Endothelial cell of umbilical vein (primary cell): ENCODE results near the gene CHRM1. TPM values are rescaled to one million over a fixed set of nuclear protein-coding genes. Genes with fewer than 3 reads are reported as not detected.

Experiments used
- BruUV-seq: library from RNA; stranded (reverse); fragments of 400-500 nt; replicated peaks from 2 replicates; lab custom pipeline; 2021; lab: Mats Ljungman, UMichigan
- CTCF ChIA-PET: fragments of 300-600, 350-600 bp; sonication (Branson Sonifier 250); formaldehyde crosslinking; loops from one replicate; lab custom pipeline; 2021; ENCODE audit warnings: antibody characterized with exemption, inconsistent platforms; lab: Charles Lee
- POLR2A ChIA-PET: fragments of 300-600, 350-600 bp; sonication (Branson Sonifier 250); formaldehyde crosslinking; loops from one replicate; lab custom pipeline; 2021; ENCODE audit warnings: antibody characterized with exemption, inconsistent platforms; lab: Charles Lee
- DNase-seq: peaks from one replicate; pipeline ENCODE4 v3.0.0-alpha.2; 2011; ENCODE audit warnings: low read depth, low spot score
- FAIRE-seq: peaks from 2 replicates; lab custom pipeline; 2011; peaks lifted over from hg19 to GRCh38; lab: Jason Lieb, UNC
- H2AFZ ChIP-seq: 2 replicates; pipeline ENCODE4 v1.6.0; 2012; ENCODE audit warnings: low read depth, low read length, control low read depth, inconsistent platforms
- H3K27ac ChIP-seq: 2 replicates; pipeline ENCODE4 v1.5.1; 2011; ENCODE audit warnings: low read depth, mild to moderate bottlenecking, control low read depth, low read length, moderate library complexity; ENCODE audit not compliant: insufficient read depth
- H3K27me3 ChIP-seq, 2 experiments: 2 replicates each; pipeline versions ENCODE4 v1.6.0 to v1.6.1; 2011; ENCODE audit warnings: low read length in 2 of 2, mixed read lengths in 1 of 2; ENCODE audit not compliant: control insufficient read depth in 2 of 2, insufficient read depth in 2 of 2
- H3K36me3 ChIP-seq, 2 experiments: 2 replicates in 1 of 2; 3 replicates in 1 of 2; pipeline ENCODE4 v1.5.1; 2011; ENCODE audit warnings: low read length in 2 of 2, mild to moderate bottlenecking in 1 of 2, moderate library complexity in 1 of 2; ENCODE audit not compliant: control insufficient read depth in 2 of 2, insufficient read depth in 2 of 2; ENCODE audit errors: extremely low read depth in 1 of 2
- H3K4me1 ChIP-seq: 3 replicates; pipeline ENCODE4 v1.5.1; 2011; ENCODE audit warnings: mild to moderate bottlenecking, low read length; ENCODE audit not compliant: control insufficient read depth, insufficient read depth; ENCODE audit errors: extremely low read depth
- H3K4me2 ChIP-seq: 2 replicates; pipeline ENCODE4 v1.6.1; 2011; ENCODE audit warnings: low read length, control low read depth, mixed read lengths; ENCODE audit not compliant: insufficient read depth
- H3K4me3 ChIP-seq, 3 experiments: fragments of 200-600 bp in 1 of 3; sonication (generic), shearing (Covaris generic) in 1 of 3; replicated peaks in 1 of 3; 2 replicates each; pipeline ENCODE4 v1.5.1; 2011 to 2016; ENCODE audit warnings: control low read depth in 3 of 3, low read length in 3 of 3, mild to moderate bottlenecking in 2 of 3, inconsistent platforms in 1 of 3, low read depth in 1 of 3, moderate library complexity in 1 of 3; ENCODE audit not compliant: insufficient read depth in 1 of 3
- H3K79me2 ChIP-seq: 2 replicates; pipeline ENCODE4 v1.6.0; 2012; ENCODE audit warnings: low read length, inconsistent platforms; ENCODE audit not compliant: control insufficient read depth, insufficient read depth
- H3K9ac ChIP-seq: replicated peaks from 2 replicates; pipeline ENCODE3; 2011; ENCODE audit warnings: low read length, control low read depth; ENCODE audit not compliant: insufficient read depth; ENCODE audit errors: extremely low read depth
- H3K9me1 ChIP-seq: replicated peaks from 3 replicates; pipeline ENCODE4 v1.6.0; 2011; ENCODE audit warnings: mild to moderate bottlenecking, low read length; ENCODE audit not compliant: control insufficient read depth, insufficient read depth; ENCODE audit errors: extremely low read depth
- H3K9me3 ChIP-seq: replicated peaks from 2 replicates; pipeline ENCODE4 v1.5.1; 2012; ENCODE audit warnings: low read length, inconsistent platforms; ENCODE audit not compliant: control insufficient read depth, insufficient read depth
- H4K20me1 ChIP-seq: replicated peaks from 2 replicates; pipeline ENCODE3; 2011; ENCODE audit warnings: mild to moderate bottlenecking, low read length; ENCODE audit not compliant: control insufficient read depth, insufficient read depth; ENCODE audit errors: extremely low read depth
- CTCF ChIP-seq, 2 donors: IDR thresholded peaks; 1 replicate in 1 of 2; 2 replicates in 1 of 2; pipeline ENCODE4 v1.5.1; 2011; ENCODE audit warnings: low read length in 2 of 2, mild to moderate bottlenecking in 2 of 2, moderate library complexity in 2 of 2, control low read depth in 1 of 2, inconsistent platforms in 1 of 2, low read depth in 1 of 2; ENCODE audit not compliant: insufficient read depth in 1 of 2; ENCODE audit errors: extremely low read depth in 1 of 2
- EZH2 ChIP-seq: IDR thresholded peaks from 2 replicates; pipeline ENCODE4 v1.6.1; 2012; ENCODE audit warnings: borderline replicate concordance, low read depth, mild to moderate bottlenecking, moderate library complexity, low read length, inconsistent platforms; ENCODE audit not compliant: severe bottlenecking
- FOS ChIP-seq: IDR thresholded peaks from 2 replicates; pipeline ENCODE4 v1.6.1; 2011; ENCODE audit warnings: mild to moderate bottlenecking, low read length, moderate library complexity, borderline replicate concordance; ENCODE audit not compliant: insufficient read depth
- MAX ChIP-seq: IDR thresholded peaks from 2 replicates; pipeline ENCODE4 v1.6.1; 2011; ENCODE audit not compliant: insufficient read depth, insufficient read length
- dilution Hi-C: fragments of 300-500 bp; cut with MboI; formaldehyde crosslinking; loops from one replicate; pipeline ENCODE4 v1.15.0; 2019; ENCODE audit warnings: low sequenced_read_pairs; ENCODE audit not compliant: extremely low pct_ligation_motif_present
- intact Hi-C: fragments of 100-400 bp; cut with micrococcal nuclease; formaldehyde crosslinking; loops from one replicate; pipeline ENCODE4 v1.10.0; 2022
- polyA plus RNA-seq, 4 experiments: library from polyadenylated mRNA; depleted of rRNA in 3 of 4; stranded (reverse) in 3 of 4; unstranded in 1 of 4; fragments of >200 nt; gene quantifications; 2 replicates each; pipeline versions ENCODE4 v1.2.1 to v1.2.3, GENCODE V29; 2011 to 2012; ENCODE audit warnings: missing spikeins in 1 of 4
- total RNA-seq: library from RNA; stranded (reverse); gene quantifications from 2 replicates; pipeline ENCODE4 v1.2.3, GENCODE V29; 2021

CHRM1 gene
- total and polyA plus RNA-seq, 2 donors (not counting 3 experiments of a cell fraction or from before 2014, with no cell fraction given), result not detected

- TF ChIP-seq EZH2 (no peak), MAX (no peak), CTCF (IDR thresholded peaks at IDR 0.05; ENCODE audit: extremely low read depth in 1 of 2, insufficient read depth in 1 of 2, low read depth in 1 of 2, low read length in 2 of 2) (no peak), FOS (no peak)
- ChIA-PET POLR2A (no interaction called here), CTCF (no interaction called here)
- H3K79me2 ChIP-seq, result no peaks in the 10 kb centered on the region
- BruUV-seq, result no TSS peak
- H2AFZ ChIP-seq, result no peak overlapping the region
- H4K20me1 ChIP-seq, result no peaks in the 10 kb centered on the region
- no peak overlapping the region for H3K9ac ChIP-seq
- H3K4me3 ChIP-seq, result no peak overlapping the region
- H3K9me3 ChIP-seq, result no peaks in the 10 kb centered on the region
- H3K27me3 ChIP-seq, result peaks cover 2% of the 10 kb centered on the region in 2 experiments
- H3K9me1 ChIP-seq, result no peaks in the 10 kb centered on the region
- H3K4me2 ChIP-seq, result no peak overlapping the region
- H3K4me1 ChIP-seq, result no peaks in the 10 kb centered on the region
- dilution Hi-C loops, result no loop called here
- no peaks in the 10 kb centered on the region for H3K36me3 ChIP-seq
- H3K27ac ChIP-seq, result no peak overlapping the region
- FAIRE-seq, result no peak
- intact Hi-C loops, result no loop called here
- DNase-seq, result no peak
Observed at GRCh38 chr11:62933285-62933684, 12.1 kb upstream of the CHRM1 start.
